Hepatocyte (in vitro differentiated cells): ENCODE measurements around the gene FAM120A. TPM values are rescaled to one million over a fixed set of nuclear protein-coding genes. Genes with fewer than 3 reads are reported as not detected.
"Not testable (repeated sequence)": the region's sequence is repeated elsewhere in the genome, so short reads cannot be mapped to it uniquely, and the experiment has no call there.

ENCODE experiments used
- DNase-seq: peaks from one replicate; pipeline ENCODE4 v3.0.0-alpha.2; 2016; ENCODE audit warnings: low spot score
- H2AFZ ChIP-seq: fragments of 200-600 bp; sonication (generic); 2 replicates; pipeline ENCODE4 v1.6.0; 2016; ENCODE audit warnings: antibody characterized with exemption, mild to moderate bottlenecking
- H3K27ac ChIP-seq: fragments of 200-600 bp; sonication (generic); 2 replicates; pipeline ENCODE4 v1.5.1; 2016; ENCODE audit warnings: mild to moderate bottlenecking
- H3K27me3 ChIP-seq: fragments of 200-600 bp; sonication (generic); 2 replicates; pipeline ENCODE4 v1.6.1; 2016
- H3K36me3 ChIP-seq: fragments of 200-600 bp; sonication (generic); replicated peaks from 2 replicates; pipeline ENCODE4 v1.5.1; 2016; ENCODE audit warnings: low read depth; ENCODE audit not compliant: insufficient read depth
- H3K4me1 ChIP-seq: fragments of 200-600 bp; sonication (generic); 2 replicates; pipeline ENCODE4 v1.5.1; 2016; ENCODE audit warnings: mild to moderate bottlenecking, moderate library complexity; ENCODE audit not compliant: insufficient read depth
- H3K4me2 ChIP-seq: fragments of 200-600 bp; sonication (generic); 2 replicates; pipeline ENCODE4 v1.6.0; 2016
- H3K4me3 ChIP-seq: fragments of 200-600 bp; sonication (generic); 2 replicates; pipeline ENCODE4 v1.5.1; 2016; ENCODE audit warnings: mild to moderate bottlenecking
- H3K79me2 ChIP-seq: fragments of 200-600 bp; sonication (generic); 2 replicates; pipeline ENCODE4 v1.6.0; 2017; ENCODE audit warnings: mild to moderate bottlenecking
- H3K9me2 ChIP-seq: fragments of 200-600 bp; sonication (generic); replicated peaks from 2 replicates; pipeline ENCODE4 v1.6.0; 2017; ENCODE audit warnings: mild to moderate bottlenecking; ENCODE audit not compliant: insufficient read depth
- H3K9me3 ChIP-seq: fragments of 200-600 bp; sonication (generic); 2 replicates; pipeline ENCODE4 v1.5.1; 2016; ENCODE audit warnings: low read depth, mild to moderate bottlenecking
- H4K20me1 ChIP-seq: fragments of 200-600 bp; sonication (generic); 2 replicates; pipeline ENCODE4 v1.6.0; 2016; ENCODE audit warnings: mild to moderate bottlenecking; ENCODE audit not compliant: insufficient read depth, poor library complexity, severe bottlenecking
- EZH2 ChIP-seq: fragments of 200-600 bp; sonication (generic); IDR thresholded peaks from 2 replicates; pipeline ENCODE4 v1.6.1; 2016; ENCODE audit warnings: antibody characterized with exemption, mild to moderate bottlenecking, borderline replicate concordance
- EZH2phosphoT487 ChIP-seq: fragments of 200-600 bp; sonication (generic); IDR thresholded peaks from one replicate; pipeline ENCODE4 v1.6.1; 2018; ENCODE audit warnings: antibody characterized with exemption, mild to moderate bottlenecking, low read depth, moderate library complexity; ENCODE audit not compliant: unreplicated experiment, severe bottlenecking
- WGBS: methylation state at CpG from one replicate; pipeline ENCODE4 v1.1.6; 2016; ENCODE audit warnings: low lambda C conversion rate; ENCODE audit errors: missing lambda C conversion rate; 5-methylcytosine and 5-hydroxymethylcytosine counted together
- polyA plus RNA-seq: library from polyadenylated mRNA; unstranded; fragments of >200 nt; fragmentation: Nextera tagmentation; extraction: Ambion mirVana; gene quantifications from 2 replicates; pipeline ENCODE4 v1.2.1, GENCODE V29; 2016
- total RNA-seq: library from RNA; depleted of rRNA; stranded (reverse); fragments of >200 nt; gene quantifications from 2 replicates; pipeline ENCODE4 v1.2.3, GENCODE V29; 2014
- TF ChIP-seq, protein P1 (sequence below): fragments of 200-600 bp; sonication (generic); IDR thresholded peaks from 2 replicates; pipeline ENCODE4 v1.5.1; 2016; ENCODE audit warnings: antibody characterized with exemption, mild to moderate bottlenecking; ENCODE audit not compliant: poor library complexity

FAM120A gene
- total and polyA plus RNA-seq, 2 experiments from 2014 or later, result 16.0 to 49.3 TPM

DNA sequence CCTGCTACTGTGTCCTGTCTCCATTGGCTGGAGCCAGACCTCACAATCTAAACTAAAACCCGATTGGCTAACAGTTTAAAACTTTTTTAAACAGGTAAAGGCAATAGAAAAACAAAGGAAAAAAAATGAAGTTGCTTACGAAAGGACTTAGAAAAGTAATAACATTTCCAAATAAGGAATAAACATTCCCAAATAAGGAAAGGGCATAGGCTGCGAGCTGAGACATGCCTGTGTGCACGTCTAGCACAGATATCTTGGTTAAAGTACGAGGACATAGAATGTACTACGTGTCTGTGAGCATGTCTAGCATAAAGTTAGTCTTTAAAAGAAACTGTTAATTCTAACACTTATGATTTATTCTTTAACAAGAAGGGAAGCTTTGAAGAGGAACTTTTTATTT lies 15.3 kb upstream of the FAM120A start:
- H3K4me3 ChIP-seq, result no peak overlapping the region
- H3K9me2 ChIP-seq, result no peaks in the 10 kb centered on the region
- no peaks in the 10 kb centered on the region for H4K20me1 ChIP-seq
- no peak overlapping the region for H3K4me2 ChIP-seq
- no peaks in the 10 kb centered on the region for H3K9me3 ChIP-seq
- H3K36me3 ChIP-seq, result no peaks in the 10 kb centered on the region
- no peaks in the 10 kb centered on the region for H3K27me3 ChIP-seq
- H3K27ac ChIP-seq, result no peak overlapping the region
- H3K79me2 ChIP-seq, result no peaks in the 10 kb centered on the region
- H2AFZ ChIP-seq, result no peak overlapping the region
- TF ChIP-seq, protein P1, sequence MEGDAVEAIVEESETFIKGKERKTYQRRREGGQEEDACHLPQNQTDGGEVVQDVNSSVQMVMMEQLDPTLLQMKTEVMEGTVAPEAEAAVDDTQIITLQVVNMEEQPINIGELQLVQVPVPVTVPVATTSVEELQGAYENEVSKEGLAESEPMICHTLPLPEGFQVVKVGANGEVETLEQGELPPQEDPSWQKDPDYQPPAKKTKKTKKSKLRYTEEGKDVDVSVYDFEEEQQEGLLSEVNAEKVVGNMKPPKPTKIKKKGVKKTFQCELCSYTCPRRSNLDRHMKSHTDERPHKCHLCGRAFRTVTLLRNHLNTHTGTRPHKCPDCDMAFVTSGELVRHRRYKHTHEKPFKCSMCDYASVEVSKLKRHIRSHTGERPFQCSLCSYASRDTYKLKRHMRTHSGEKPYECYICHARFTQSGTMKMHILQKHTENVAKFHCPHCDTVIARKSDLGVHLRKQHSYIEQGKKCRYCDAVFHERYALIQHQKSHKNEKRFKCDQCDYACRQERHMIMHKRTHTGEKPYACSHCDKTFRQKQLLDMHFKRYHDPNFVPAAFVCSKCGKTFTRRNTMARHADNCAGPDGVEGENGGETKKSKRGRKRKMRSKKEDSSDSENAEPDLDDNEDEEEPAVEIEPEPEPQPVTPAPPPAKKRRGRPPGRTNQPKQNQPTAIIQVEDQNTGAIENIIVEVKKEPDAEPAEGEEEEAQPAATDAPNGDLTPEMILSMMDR, result no peak
- no peak for TF ChIP-seq EZH2
- no peak for TF ChIP-seq EZH2phosphoT487
- DNase-seq, result no peak
- H3K4me1 ChIP-seq, result no peaks in the 10 kb centered on the region
- WGBS, result 73% methylated on average over 6 of the region's 6 CpGs

DNA sequence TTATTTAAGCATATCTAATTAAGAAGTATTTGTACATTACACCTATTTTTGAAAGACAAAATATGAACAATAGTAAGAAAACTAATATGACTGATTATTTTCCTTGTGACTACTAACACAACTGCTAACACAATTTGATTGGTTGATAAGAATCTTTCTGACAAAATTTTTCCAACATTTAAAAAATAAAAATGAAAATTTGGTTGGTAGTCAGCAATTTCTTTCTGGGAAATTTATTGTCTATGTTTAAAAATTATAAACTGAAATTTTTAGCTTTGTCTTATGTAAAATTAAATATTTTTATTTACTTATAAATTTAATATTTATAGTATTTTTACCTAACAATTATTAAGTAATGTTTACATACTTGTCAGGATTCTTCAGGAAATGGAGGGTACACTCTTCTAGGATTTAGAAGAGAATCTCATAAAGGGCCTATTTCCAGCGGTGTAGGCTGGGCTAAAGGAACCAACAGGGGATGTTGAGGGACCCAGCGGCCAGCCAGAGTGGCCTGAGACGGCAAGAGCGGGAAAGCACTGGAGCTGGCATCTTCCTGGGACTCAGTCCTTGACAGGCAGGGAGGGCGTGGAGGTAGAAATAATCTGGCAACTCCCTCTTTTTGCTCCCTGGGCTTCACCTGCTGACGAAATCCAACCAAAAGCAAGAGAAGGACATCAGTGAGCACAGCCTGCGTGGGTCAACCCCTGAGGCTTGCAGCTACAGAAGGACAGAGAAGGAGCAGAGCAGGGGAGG lies 14.7 kb upstream of the FAM120A start:
- Histone ChIP-seq H4K20me1 (no peaks in the 10 kb centered on the region), H2AFZ (no peak overlapping the region), H3K79me2 (no peaks in the 10 kb centered on the region), H3K9me2 (no peaks in the 10 kb centered on the region), H3K36me3 (no peaks in the 10 kb centered on the region), H3K9me3 (no peaks in the 10 kb centered on the region), H3K4me3 (no peak overlapping the region), H3K27me3 (no peaks in the 10 kb centered on the region), H3K4me2 (no peak overlapping the region), H3K4me1 (no peaks in the 10 kb centered on the region), H3K27ac (no peak overlapping the region)
- 89% methylated on average over 7 of the region's 7 CpGs for WGBS
- TF ChIP-seq EZH2phosphoT487, result no peak
- no peak for DNase-seq

DNA sequence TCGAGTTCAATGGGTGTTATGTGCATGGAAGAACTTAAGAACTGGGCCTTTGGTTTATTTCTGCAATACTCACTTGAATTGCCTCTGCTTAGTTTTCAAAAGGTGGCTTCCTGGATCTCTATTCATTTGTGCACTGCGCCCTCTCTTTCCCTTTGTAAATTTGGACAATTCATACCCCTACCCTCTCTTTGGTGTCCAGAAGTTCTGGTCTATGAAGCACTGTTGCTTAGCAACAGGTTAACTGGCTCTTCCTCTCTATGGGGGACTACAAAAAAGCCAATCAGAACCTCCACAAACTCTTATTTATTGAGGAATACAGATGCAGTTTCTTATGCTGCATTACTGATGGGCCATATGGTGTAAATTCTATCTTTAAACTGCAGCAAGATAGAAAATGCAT lies 13.5 kb upstream of the FAM120A start:
- no peak overlapping the region for H3K4me3 ChIP-seq
- H3K27me3 ChIP-seq, result no peaks in the 10 kb centered on the region
- H3K79me2 ChIP-seq, result no peaks in the 10 kb centered on the region
- no peaks in the 10 kb centered on the region for H3K4me1 ChIP-seq
- no peak overlapping the region for H2AFZ ChIP-seq
- TF ChIP-seq EZH2 (no peak), EZH2phosphoT487 (no peak)
- TF ChIP-seq, protein P1, result no peak
- no peaks in the 10 kb centered on the region for H3K9me3 ChIP-seq
- no peak for DNase-seq
- WGBS, result 80% methylated on average over 2 of the region's 2 CpGs
- H3K36me3 ChIP-seq, result no peaks in the 10 kb centered on the region
- H3K9me2 ChIP-seq, result no peaks in the 10 kb centered on the region
- H3K4me2 ChIP-seq, result no peak overlapping the region
- H4K20me1 ChIP-seq, result no peaks in the 10 kb centered on the region
- no peak overlapping the region for H3K27ac ChIP-seq

DNA sequence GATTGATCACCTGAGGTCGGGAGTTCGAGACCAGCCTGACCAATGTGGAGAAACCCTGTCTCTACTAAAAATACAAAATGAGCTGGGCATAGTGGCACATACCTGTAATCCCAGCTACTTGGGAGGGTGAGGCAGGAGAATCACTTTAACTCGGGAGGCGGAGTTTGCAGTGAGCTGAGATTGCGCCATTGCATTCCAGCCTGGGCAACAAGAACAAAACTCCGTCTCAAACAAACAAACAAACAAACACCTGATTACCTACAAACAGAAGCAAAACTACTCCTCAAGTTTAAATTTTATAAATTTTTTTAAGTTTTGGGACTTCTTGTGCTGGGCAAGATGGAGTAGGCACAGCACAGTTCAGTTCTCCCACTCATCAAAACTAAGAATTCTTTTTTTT lies 12.2 kb upstream of the FAM120A start:
- not testable (repeated sequence) for H2AFZ ChIP-seq, DNase-seq, H3K4me2 ChIP-seq, H4K20me1 ChIP-seq, H3K9me2 ChIP-seq, H3K4me3 ChIP-seq, H3K36me3 ChIP-seq, H3K27ac ChIP-seq, H3K27me3 ChIP-seq, H3K9me3 ChIP-seq, H3K79me2 ChIP-seq, H3K4me1 ChIP-seq
- 96% methylated on average over 6 of the region's 6 CpGs for WGBS
